A673 (cell line): ENCODE data around the gene ZBTB7B. TPM values are rescaled to one million over a fixed set of nuclear protein-coding genes. Genes with fewer than 3 reads are reported as not detected.

Experiments used
- BruUV-seq: library from RNA; stranded (reverse); fragments of 400-500 nt; replicated peaks from 2 replicates; lab custom pipeline; 2021; lab: Mats Ljungman, UMichigan
- CTCF ChIA-PET: fragments of 300-600 bp; sonication (Branson Sonifier 250); formaldehyde crosslinking; loops from one replicate; lab custom pipeline; 2022; ENCODE audit warnings: antibody characterized with exemption; lab: Charles Lee
- POLR2A ChIA-PET: fragments of 300-600 bp; sonication (Branson Sonifier 250); formaldehyde crosslinking; loops from one replicate; lab custom pipeline; 2022; ENCODE audit warnings: antibody characterized with exemption; ENCODE audit not compliant: low non-redundant PET; lab: Charles Lee
- DNase-seq: peaks from one replicate; pipeline ENCODE4 v3.0.0-alpha.2; 2015; ENCODE audit warnings: low spot score
- H3K27ac ChIP-seq: fragments of 200-600 bp; sonication (generic); 2 replicates; pipeline ENCODE4 v1.5.1; 2016; ENCODE audit warnings: mixed run types, low read depth, mild to moderate bottlenecking, mixed read lengths, antibody characterized with exemption, low read length; ENCODE audit not compliant: poor library complexity, severe bottlenecking
- H3K27me3 ChIP-seq: fragments of 200-600 bp; sonication (generic); replicated peaks from 2 replicates; pipeline ENCODE4 v1.6.1; 2017; ENCODE audit warnings: mixed run types, low read depth, mild to moderate bottlenecking, mixed read lengths, antibody characterized with exemption, low read length; ENCODE audit not compliant: insufficient read depth, poor library complexity
- H3K36me3 ChIP-seq: fragments of 200-600 bp; sonication (generic); 2 replicates; pipeline ENCODE4 v1.6.1; 2016; ENCODE audit warnings: mixed run types, mild to moderate bottlenecking, mixed read lengths, antibody characterized with exemption, low read length; ENCODE audit not compliant: insufficient read depth, poor library complexity, severe bottlenecking
- H3K4me1 ChIP-seq: fragments of 200-600 bp; sonication (generic); 2 replicates; pipeline ENCODE4 v1.6.1; 2017; ENCODE audit warnings: mixed run types, mild to moderate bottlenecking, mixed read lengths, antibody characterized with exemption, low read length; ENCODE audit not compliant: insufficient read depth, poor library complexity, severe bottlenecking
- H3K4me3 ChIP-seq: fragments of 200-600 bp; sonication (generic); 2 replicates; pipeline ENCODE4 v1.5.1; 2016; ENCODE audit warnings: low read depth, mixed run types, mild to moderate bottlenecking, mixed read lengths, low read length; ENCODE audit not compliant: poor library complexity, severe bottlenecking
- H3K9me3 ChIP-seq: fragments of 200-600 bp; sonication (generic); 2 replicates; pipeline ENCODE4 v1.6.1; 2016; ENCODE audit warnings: mixed run types, low read depth, mild to moderate bottlenecking, mixed read lengths, antibody characterized with exemption, low read length; ENCODE audit not compliant: poor library complexity, severe bottlenecking
- EZH2 ChIP-seq: fragments of 200-600 bp; sonication (generic); IDR thresholded peaks from 2 replicates; pipeline ENCODE4 v1.6.1; 2017; ENCODE audit warnings: borderline replicate concordance, low read depth, mild to moderate bottlenecking, mixed read lengths, antibody characterized with exemption, low read length; ENCODE audit not compliant: poor library complexity, severe bottlenecking
- intact Hi-C: fragments of 100-400 bp; cut with micrococcal nuclease; formaldehyde crosslinking; loops from one replicate; pipeline ENCODE4 v1.10.0; 2022; ENCODE audit not compliant: unreplicated experiment
- total RNA-seq: library from RNA; stranded (reverse); gene quantifications from 2 replicates; pipeline ENCODE4 v1.2.3, GENCODE V29; 2021
- TF ChIP-seq, protein P1 (sequence below): fragments of 300-800, 200-600 bp; sonication (generic); conservative IDR thresholded peaks from 2 replicates; pipeline ENCODE4 v1.5.1; 2017; ENCODE audit warnings: low read depth, mild to moderate bottlenecking, antibody characterized with exemption, low read length, moderate library complexity, mixed read lengths

The ZBTB7B gene
- total RNA-seq, 1 experiment from 2014 or later = 19.2 TPM

GRCh38 chr1:155030243-155030795, 27.7 kb downstream of the ZBTB7B start:
- Histone ChIP-seq H3K4me1 (no peaks in the 10 kb centered on the region), H3K9me3 (no peaks in the 10 kb centered on the region), H3K36me3 (no peaks in the 10 kb centered on the region), H3K4me3 (no peak overlapping the region), H3K27me3 (no peaks in the 10 kb centered on the region), H3K27ac (no peak overlapping the region)
- POLR2A ChIA-PET = no interaction called here
- DNase-seq = no peak
- intact Hi-C loops = no loop called here
- BruUV-seq = no TSS peak
- TF ChIP-seq, protein P1, sequence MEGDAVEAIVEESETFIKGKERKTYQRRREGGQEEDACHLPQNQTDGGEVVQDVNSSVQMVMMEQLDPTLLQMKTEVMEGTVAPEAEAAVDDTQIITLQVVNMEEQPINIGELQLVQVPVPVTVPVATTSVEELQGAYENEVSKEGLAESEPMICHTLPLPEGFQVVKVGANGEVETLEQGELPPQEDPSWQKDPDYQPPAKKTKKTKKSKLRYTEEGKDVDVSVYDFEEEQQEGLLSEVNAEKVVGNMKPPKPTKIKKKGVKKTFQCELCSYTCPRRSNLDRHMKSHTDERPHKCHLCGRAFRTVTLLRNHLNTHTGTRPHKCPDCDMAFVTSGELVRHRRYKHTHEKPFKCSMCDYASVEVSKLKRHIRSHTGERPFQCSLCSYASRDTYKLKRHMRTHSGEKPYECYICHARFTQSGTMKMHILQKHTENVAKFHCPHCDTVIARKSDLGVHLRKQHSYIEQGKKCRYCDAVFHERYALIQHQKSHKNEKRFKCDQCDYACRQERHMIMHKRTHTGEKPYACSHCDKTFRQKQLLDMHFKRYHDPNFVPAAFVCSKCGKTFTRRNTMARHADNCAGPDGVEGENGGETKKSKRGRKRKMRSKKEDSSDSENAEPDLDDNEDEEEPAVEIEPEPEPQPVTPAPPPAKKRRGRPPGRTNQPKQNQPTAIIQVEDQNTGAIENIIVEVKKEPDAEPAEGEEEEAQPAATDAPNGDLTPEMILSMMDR = no peak
- no peak for TF ChIP-seq EZH2
- CTCF ChIA-PET = interaction anchor here (1.4 kb wide), 1 partner anchor 13 kb away, joined by 6 read pairs; no protein-coding TSS in a partner anchor

DNA sequence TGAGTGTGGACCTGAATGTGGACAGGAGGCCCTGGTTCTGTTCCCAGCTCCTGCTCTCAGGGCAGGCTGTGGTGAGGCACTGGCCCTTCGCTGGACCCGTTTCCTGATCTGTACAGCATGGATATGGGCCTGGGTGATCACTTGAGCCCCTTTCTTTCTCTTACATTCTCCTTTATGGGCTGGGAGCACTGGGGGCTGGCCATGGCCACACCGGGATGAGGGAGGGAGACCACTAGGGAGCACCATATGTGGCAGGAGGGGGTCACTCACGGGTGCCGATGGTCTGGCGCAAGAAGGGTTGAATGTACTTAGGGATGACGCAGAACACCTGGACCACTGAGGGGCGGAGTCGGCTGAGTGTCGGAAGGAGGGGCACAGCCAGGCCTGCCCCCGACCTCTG, 28.3 kb downstream of the ZBTB7B start:
- ChIA-PET POLR2A (no interaction called here), CTCF (no interaction called here)
- intact Hi-C loops = no loop called here
- DNase-seq = no peak
- Histone ChIP-seq H3K27ac (no peak overlapping the region), H3K4me3 (no peak overlapping the region), H3K36me3 (no peaks in the 10 kb centered on the region), H3K4me1 (no peaks in the 10 kb centered on the region), H3K27me3 (no peaks in the 10 kb centered on the region), H3K9me3 (no peaks in the 10 kb centered on the region)
- BruUV-seq = no TSS peak
- TF ChIP-seq, protein P1 = no peak
- TF ChIP-seq EZH2 = no peak

DNA sequence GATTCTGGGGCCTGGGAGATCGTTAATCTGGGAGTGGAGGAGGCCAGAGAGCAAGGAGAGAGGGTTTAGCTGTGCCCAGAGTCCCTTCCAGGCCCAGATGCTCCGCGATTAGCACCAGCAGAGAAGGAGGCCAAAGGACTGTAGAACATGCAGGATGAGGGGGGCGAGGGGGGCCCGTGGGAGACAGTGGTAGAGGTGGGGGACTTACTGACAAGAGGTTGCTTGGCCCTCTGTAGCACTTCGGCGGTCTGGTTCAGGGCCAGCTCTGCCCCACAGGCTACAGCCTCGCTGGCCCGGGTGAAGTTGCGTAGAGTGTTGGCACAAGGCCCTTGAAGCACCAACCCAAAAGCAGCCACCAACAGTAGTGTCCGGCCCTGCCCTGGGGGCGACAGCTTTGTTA, 30.3 kb downstream of the ZBTB7B start:
- DNase-seq = no peak
- no peaks in the 10 kb centered on the region for H3K4me1 ChIP-seq
- no peaks in the 10 kb centered on the region for H3K27me3 ChIP-seq
- H3K9me3 ChIP-seq = no peaks in the 10 kb centered on the region
- intact Hi-C loops = no loop called here
- H3K4me3 ChIP-seq = no peak overlapping the region
- POLR2A ChIA-PET = no interaction called here
- no peak for TF ChIP-seq EZH2
- TF ChIP-seq, protein P1 = no peak
- BruUV-seq = no TSS peak
- no peaks in the 10 kb centered on the region for H3K36me3 ChIP-seq
- no peak overlapping the region for H3K27ac ChIP-seq
- CTCF ChIA-PET = no interaction called here
